ENCODE results near the gene BRD4.

Gene BRD4

GRCh38 chr19:15223649-15224361, 108.5 kb downstream of the BRD4 start (continued):
- TF ChIP-seq ZNF175 (tag by site-specific recombination; IDR thresholded peaks at IDR 0.05) = no peak
- TF ChIP-seq ZNF121 (tag by site-specific recombination; IDR thresholded peaks at IDR 0.05) = no peak
- no peak for TF ChIP-seq MZF1 (tag by site-specific recombination; IDR thresholded peaks at IDR 0.05; ENCODE audit: borderline replicate concordance)
- TF ChIP-seq ZNF791 (tag by site-specific recombination; IDR thresholded peaks at IDR 0.05) = no peak
- peak; percentile 37; the same call in 1 of the 2 replicates for TF ChIP-seq ZXDB (tag by site-specific recombination; IDR thresholded peaks at IDR 0.05)
- TF ChIP-seq ZNF184 (tag by site-specific recombination; IDR thresholded peaks at IDR 0.05) = no peak
- TF ChIP-seq ZNF692 (tag by site-specific recombination; IDR thresholded peaks at IDR 0.05) = peak; percentile 48; the same call in 1 of the 2 replicates
- TF ChIP-seq ZBTB7A (tag by site-specific recombination; IDR thresholded peaks at IDR 0.05; ENCODE audit: low read depth) = no peak
- no peak for TF ChIP-seq ZNF549 (tag by site-specific recombination; IDR thresholded peaks at IDR 0.05)
- no peak for TF ChIP-seq ZNF513 (tag by site-specific recombination; IDR thresholded peaks at IDR 0.05)
- TF ChIP-seq ZSCAN5A (tag by site-specific recombination; IDR thresholded peaks at IDR 0.05) = 0 out of 2 replicates have a peak, but pooled peaks have one; percentile 32
- no peak for TF ChIP-seq OVOL3 (tag by site-specific recombination; IDR thresholded peaks at IDR 0.05)
- TF ChIP-seq PRDM10 (tag by site-specific recombination; IDR thresholded peaks at IDR 0.05) = 0 out of 2 replicates have a peak, but pooled peaks have one; percentile 14
- TF ChIP-seq GLI2 (tag by site-specific recombination; IDR thresholded peaks at IDR 0.05; ENCODE audit: borderline replicate concordance, low read depth) = no peak
- no peak for TF ChIP-seq WT1 (tag by site-specific recombination; IDR thresholded peaks at IDR 0.05)
- no peak for TF ChIP-seq ZNF747 (tag by site-specific recombination; IDR thresholded peaks at IDR 0.05)
- TF ChIP-seq ZNF843 (tag by site-specific recombination; IDR thresholded peaks at IDR 0.05) = no peak
- TF ChIP-seq YY2 (tag by site-specific recombination; IDR thresholded peaks at IDR 0.05) = no peak
- no peak for TF ChIP-seq FEZF1 (tag by site-specific recombination; IDR thresholded peaks at IDR 0.05)
- TF ChIP-seq, protein P1, sequence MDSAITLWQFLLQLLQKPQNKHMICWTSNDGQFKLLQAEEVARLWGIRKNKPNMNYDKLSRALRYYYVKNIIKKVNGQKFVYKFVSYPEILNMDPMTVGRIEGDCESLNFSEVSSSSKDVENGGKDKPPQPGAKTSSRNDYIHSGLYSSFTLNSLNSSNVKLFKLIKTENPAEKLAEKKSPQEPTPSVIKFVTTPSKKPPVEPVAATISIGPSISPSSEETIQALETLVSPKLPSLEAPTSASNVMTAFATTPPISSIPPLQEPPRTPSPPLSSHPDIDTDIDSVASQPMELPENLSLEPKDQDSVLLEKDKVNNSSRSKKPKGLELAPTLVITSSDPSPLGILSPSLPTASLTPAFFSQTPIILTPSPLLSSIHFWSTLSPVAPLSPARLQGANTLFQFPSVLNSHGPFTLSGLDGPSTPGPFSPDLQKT (IDR thresholded peaks at IDR 0.05; ENCODE audit: borderline replicate concordance, low read depth, low read length) = no peak
- TF ChIP-seq, protein P2, sequence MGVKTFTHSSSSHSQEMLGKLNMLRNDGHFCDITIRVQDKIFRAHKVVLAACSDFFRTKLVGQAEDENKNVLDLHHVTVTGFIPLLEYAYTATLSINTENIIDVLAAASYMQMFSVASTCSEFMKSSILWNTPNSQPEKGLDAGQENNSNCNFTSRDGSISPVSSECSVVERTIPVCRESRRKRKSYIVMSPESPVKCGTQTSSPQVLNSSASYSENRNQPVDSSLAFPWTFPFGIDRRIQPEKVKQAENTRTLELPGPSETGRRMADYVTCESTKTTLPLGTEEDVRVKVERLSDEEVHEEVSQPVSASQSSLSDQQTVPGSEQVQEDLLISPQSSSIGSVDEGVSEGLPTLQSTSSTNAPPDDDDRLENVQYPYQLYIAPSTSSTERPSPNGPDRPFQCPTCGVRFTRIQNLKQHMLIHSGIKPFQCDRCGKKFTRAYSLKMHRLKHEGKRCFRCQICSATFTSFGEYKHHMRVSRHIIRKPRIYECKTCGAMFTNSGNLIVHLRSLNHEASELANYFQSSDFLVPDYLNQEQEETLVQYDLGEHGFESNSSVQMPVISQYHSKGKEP (tag by site-specific recombination; IDR thresholded peaks at IDR 0.05) = no peak
- no peak for TF ChIP-seq ZNF670 (tag by site-specific recombination; IDR thresholded peaks at IDR 0.05; ENCODE audit: low read depth)
- TF ChIP-seq ZBTB10 (tag by site-specific recombination; IDR thresholded peaks at IDR 0.05) = no peak
- no peak for TF ChIP-seq SP7 (tag by site-specific recombination; IDR thresholded peaks at IDR 0.05)
- no peak for TF ChIP-seq SETDB1 (IDR thresholded peaks at IDR 0.05; ENCODE audit: insufficient read length, low read length)

Data from HEK293 (cell line).